Neural progenitor cell (in vitro differentiated cells): ENCODE measurements around the gene SYT13. TPM values are rescaled to one million over a fixed set of nuclear protein-coding genes. Genes with fewer than 3 reads are reported as not detected.

Experiments
- DNase-seq: peaks from one replicate; pipeline ENCODE4 v3.0.0-alpha.2; 2016; ENCODE audit warnings: low spot score
- H2AFZ ChIP-seq: fragments of 200-600 bp; sonication (generic); replicated peaks from 2 replicates; pipeline ENCODE4 v1.6.1; 2016; ENCODE audit warnings: antibody characterized with exemption
- H3F3A ChIP-seq: fragments of 200-600 bp; sonication (generic); 2 replicates; pipeline ENCODE4 v1.6.1; 2016; ENCODE audit warnings: antibody characterized with exemption, low read depth
- H3K27ac ChIP-seq: fragments of 200-600 bp; sonication (generic); 2 replicates; pipeline ENCODE4 v1.5.1; 2016; ENCODE audit warnings: mild to moderate bottlenecking
- H3K27me3 ChIP-seq: fragments of 200-600 bp; sonication (generic); 2 replicates; pipeline ENCODE4 v1.6.1; 2016; ENCODE audit warnings: mild to moderate bottlenecking, moderate library complexity
- H3K36me3 ChIP-seq: fragments of 200-600 bp; sonication (generic); 2 replicates; pipeline ENCODE4 v1.5.1; 2016
- H3K4me1 ChIP-seq: fragments of 200-600 bp; sonication (generic); 2 replicates; pipeline ENCODE4 v1.6.1; 2016; ENCODE audit warnings: mixed run types
- H3K4me2 ChIP-seq: fragments of 200-600 bp; sonication (generic); 2 replicates; pipeline ENCODE4 v1.6.1; 2016
- H3K4me3 ChIP-seq: fragments of 200-600 bp; sonication (generic); 2 replicates; pipeline ENCODE4 v1.5.1; 2016
- H3K79me2 ChIP-seq: fragments of 200-600 bp; sonication (generic); 2 replicates; pipeline ENCODE4 v1.6.1; 2016; ENCODE audit warnings: low read depth
- H3K9ac ChIP-seq: fragments of 200-600 bp; sonication (generic); 2 replicates; pipeline ENCODE4 v1.6.1; 2016
- H3K9me3 ChIP-seq: fragments of 200-600 bp; sonication (generic); 2 replicates; pipeline ENCODE4 v1.5.1; 2016; ENCODE audit warnings: low read depth
- H4K20me1 ChIP-seq: fragments of 200-600 bp; sonication (generic); 2 replicates; pipeline ENCODE4 v1.6.1; 2016; ENCODE audit warnings: low read depth
- H3K27ac Mint-ChIP-seq: 3 replicates; pipeline ENCODE4 v1.8.0; 2021; ENCODE audit warnings: mixed read lengths
- H3K27me3 Mint-ChIP-seq: 2 replicates; pipeline ENCODE4 v1.8.0; 2022; ENCODE audit warnings: low read depth, mild to moderate bottlenecking, inconsistent platforms, moderate library complexity, mixed read lengths; ENCODE audit not compliant: insufficient read depth
- H3K36me3 Mint-ChIP-seq: 3 replicates; pipeline ENCODE4 v1.8.0; 2021; ENCODE audit warnings: mixed read lengths
- H3K4me1 Mint-ChIP-seq: 3 replicates; pipeline ENCODE4 v1.8.0; 2021; ENCODE audit warnings: mixed read lengths
- H3K4me3 Mint-ChIP-seq: 3 replicates; pipeline ENCODE4 v1.8.0; 2021; ENCODE audit warnings: mild to moderate bottlenecking, moderate library complexity, mixed read lengths
- H3K9me3 Mint-ChIP-seq: 3 replicates; pipeline ENCODE4 v1.8.0; 2020; ENCODE audit warnings: mixed read lengths
- CTCF ChIP-seq: fragments of 200-600 bp; sonication (generic); IDR thresholded peaks from 2 replicates; pipeline ENCODE4 v1.5.1; 2017; ENCODE audit warnings: antibody characterized with exemption, mild to moderate bottlenecking
- EZH2 ChIP-seq: fragments of 200-600 bp; sonication (generic); IDR thresholded peaks from 2 replicates; pipeline ENCODE4 v1.6.1; 2017; ENCODE audit warnings: antibody characterized with exemption, mild to moderate bottlenecking, moderate library complexity
- EZH2phosphoT487 ChIP-seq: fragments of 200-600 bp; sonication (generic); IDR thresholded peaks from 2 replicates; pipeline ENCODE4 v1.6.1; 2017; ENCODE audit warnings: antibody characterized with exemption
- total RNA-seq: library from RNA; depleted of rRNA; stranded (reverse); fragments of >200 nt; gene quantifications from 2 replicates; pipeline ENCODE4 v1.2.3, GENCODE V29; 2015; ENCODE audit warnings: low replicate concordance

The SYT13 gene
- total RNA-seq, 1 donor from 2014 or later, result 8.6 TPM

GRCh38 chr11:45278714-45279113, 7.4 kb downstream of the SYT13 start:
- H3K36me3 Mint-ChIP-seq, result no peaks in the 10 kb centered on the region

GRCh38 chr11:45275828-45276227, 10.3 kb downstream of the SYT13 start:
- Mint-ChIP-seq H3K36me3 (no peaks in the 10 kb centered on the region), H3K27me3 (peaks cover 7% of the 10 kb centered on the region), H3K9me3 (peaks cover 9% of the 10 kb centered on the region), H3K27ac (no peak overlapping the region), H3K4me3 (no peak overlapping the region), H3K4me1 (peaks cover 10% of the 10 kb centered on the region)
- Histone ChIP-seq H2AFZ (no peak overlapping the region), H3K27me3 (peaks cover under 1% of the 10 kb centered on the region), H3K4me1 (no peaks in the 10 kb centered on the region), H3K79me2 (no peaks in the 10 kb centered on the region), H4K20me1 (no peaks in the 10 kb centered on the region), H3K36me3 (no peaks in the 10 kb centered on the region), H3K4me2 (no peak overlapping the region), H3F3A (no peaks in the 10 kb centered on the region), H3K9me3 (no peaks in the 10 kb centered on the region), H3K9ac (no peak overlapping the region), H3K27ac (no peak overlapping the region), H3K4me3 (no peak overlapping the region)
- TF ChIP-seq EZH2 (no peak), CTCF (no peak), EZH2phosphoT487 (no peak)
- no peak for DNase-seq

More at GRCh38 chr11:45278714-45279113, 7.4 kb downstream of the SYT13 start:
- Histone ChIP-seq H3K4me2 (no peak overlapping the region), H3K9ac (no peak overlapping the region), H3K9me3 (no peaks in the 10 kb centered on the region), H3K27ac (no peak overlapping the region), H4K20me1 (no peaks in the 10 kb centered on the region), H3K4me1 (peaks cover 6% of the 10 kb centered on the region), H3K27me3 (peaks cover 11% of the 10 kb centered on the region), H2AFZ (no peak overlapping the region), H3K4me3 (no peak overlapping the region), H3K79me2 (no peaks in the 10 kb centered on the region), H3F3A (no peaks in the 10 kb centered on the region), H3K36me3 (no peaks in the 10 kb centered on the region)
- H3K4me1 Mint-ChIP-seq, result peaks cover 21% of the 10 kb centered on the region
- H3K27me3 Mint-ChIP-seq, result peaks cover 5% of the 10 kb centered on the region
- H3K27ac Mint-ChIP-seq, result no peak overlapping the region
- H3K4me3 Mint-ChIP-seq, result no peak overlapping the region
- TF ChIP-seq CTCF (no peak), EZH2phosphoT487 (no peak), EZH2 (no peak)
- H3K9me3 Mint-ChIP-seq, result peaks cover 9% of the 10 kb centered on the region
- no peak for DNase-seq

- peaks cover 5% of the 10 kb centered on the region for H3K27me3 Mint-ChIP-seq
Observed at GRCh38 chr11:45274206-45274605, 11.9 kb downstream of the SYT13 start.

More at GRCh38 chr11:45274206-45274605, 11.9 kb downstream of the SYT13 start:
- no peak overlapping the region for H2AFZ ChIP-seq
- no peak overlapping the region for H3K4me3 ChIP-seq
- no peak overlapping the region for H3K4me3 Mint-ChIP-seq
- DNase-seq, result no peak
- no peaks in the 10 kb centered on the region for H4K20me1 ChIP-seq
- H3K4me1 ChIP-seq, result no peaks in the 10 kb centered on the region
- H3K9me3 Mint-ChIP-seq, result no peaks in the 10 kb centered on the region
- no peaks in the 10 kb centered on the region for H3F3A ChIP-seq
- H3K9me3 ChIP-seq, result no peaks in the 10 kb centered on the region
- H3K4me2 ChIP-seq, result no peak overlapping the region
- no peak overlapping the region for H3K27ac Mint-ChIP-seq
- TF ChIP-seq CTCF (no peak), EZH2 (no peak)
- no peaks in the 10 kb centered on the region for H3K36me3 ChIP-seq
- H3K9ac ChIP-seq, result no peak overlapping the region
- H3K4me1 Mint-ChIP-seq, result peaks cover 6% of the 10 kb centered on the region
- H3K27ac ChIP-seq, result no peak overlapping the region
- peaks cover 6% of the 10 kb centered on the region for H3K27me3 ChIP-seq
- no peaks in the 10 kb centered on the region for H3K79me2 ChIP-seq
- H3K36me3 Mint-ChIP-seq, result no peaks in the 10 kb centered on the region
